GM12878 (cell line): ENCODE results near the gene VPS39. TPM values are rescaled to one million over a fixed set of nuclear protein-coding genes. Genes with fewer than 3 reads are reported as not detected.

Source experiments
- ATAC-seq: fragments of 200-7000 bp; cut with Tn5 transposase; 3 replicates; pipeline ENCODE4 v1.9.1; 2020; ENCODE audit warnings: mild to moderate bottlenecking, moderate library complexity
- BruUV-seq: library from RNA; stranded (reverse); fragments of 400-500 nt; replicated peaks from 2 replicates; lab custom pipeline; 2021; lab: Mats Ljungman, UMichigan
- CTCF ChIA-PET: fragments of 300-600 bp; sonication (Branson Sonifier 250); formaldehyde crosslinking; extraction: SDS; loops from one replicate; lab custom pipeline; 2021; ENCODE audit warnings: inconsistent platforms; lab: Yijun Ruan, JAX
- POLR2A ChIA-PET: fragments of 350-600 bp; formaldehyde crosslinking; extraction: SDS; loops from one replicate; lab custom pipeline; 2021; ENCODE audit warnings: inconsistent platforms; lab: Charles Lee
- RAD21 ChIA-PET: fragments of 300-600 bp; sonication (Branson Sonifier 250); formaldehyde crosslinking; loops from one replicate; lab custom pipeline; 2023; ENCODE audit warnings: antibody characterized with exemption; ENCODE audit not compliant: unreplicated experiment; lab: Charles Lee
- SMC1A ChIA-PET: fragments of 300-600 bp; sonication (Branson Sonifier 250); formaldehyde crosslinking; loops from one replicate; lab custom pipeline; 2023; ENCODE audit not compliant: unreplicated experiment, uncharacterized antibody; lab: Charles Lee
- DNase-seq: peaks from one replicate; pipeline ENCODE4 v3.0.0-alpha.2; 2011; ENCODE audit warnings: low read depth, low spot score
- FAIRE-seq: peaks from 3 replicates; lab custom pipeline; 2011; peaks lifted over from hg19 to GRCh38; lab: Jason Lieb, UNC
- H2AFZ ChIP-seq: 2 replicates; pipeline ENCODE4 v1.6.0; 2011; ENCODE audit warnings: low read depth, low read length, control low read depth; ENCODE audit not compliant: control insufficient read depth
- H3K27ac ChIP-seq: 2 replicates; pipeline ENCODE4 v1.5.1; 2011; ENCODE audit warnings: control low read depth; ENCODE audit not compliant: control insufficient read depth, insufficient read depth
- H3K27me3 ChIP-seq, 2 experiments: replicated peaks in 1 of 2; 2 replicates each; pipeline versions ENCODE4 v1.6.0 to v1.6.1; 2011; ENCODE audit warnings: low read length in 1 of 2; ENCODE audit not compliant: control insufficient read depth in 2 of 2, insufficient read depth in 2 of 2
- H3K36me3 ChIP-seq, 2 experiments: 2 replicates each; pipeline ENCODE4 v1.5.1; 2011; ENCODE audit warnings: low read length in 1 of 2; ENCODE audit not compliant: control insufficient read depth in 2 of 2, insufficient read depth in 2 of 2
- H3K4me1 ChIP-seq: 2 replicates; pipeline ENCODE4 v1.6.1; 2011; ENCODE audit warnings: mild to moderate bottlenecking, low read length, moderate library complexity, mixed read lengths; ENCODE audit not compliant: control insufficient read depth, insufficient read depth
- H3K4me2 ChIP-seq: 2 replicates; pipeline ENCODE4 v1.6.0; 2011; ENCODE audit warnings: control low read depth; ENCODE audit not compliant: control insufficient read depth, insufficient read depth
- H3K4me3 ChIP-seq: fragments of 200-600 bp; sonication (generic); 2 replicates; pipeline ENCODE4 v1.5.1; 2016
- H3K79me2 ChIP-seq: 2 replicates; pipeline ENCODE4 v1.6.0; 2011; ENCODE audit warnings: low read length; ENCODE audit not compliant: control insufficient read depth, insufficient read depth
- H3K9ac ChIP-seq: 2 replicates; pipeline ENCODE4 v1.8.0; 2011; ENCODE audit warnings: low read length, control low read depth, mixed read lengths; ENCODE audit not compliant: control insufficient read depth, insufficient read depth
- H3K9me3 ChIP-seq: replicated peaks from 3 replicates; pipeline ENCODE4 v1.5.1; 2011; ENCODE audit warnings: mild to moderate bottlenecking, low read length; ENCODE audit not compliant: control insufficient read depth, insufficient read depth
- H4K20me1 ChIP-seq: 2 replicates; pipeline ENCODE4 v1.6.0; 2011; ENCODE audit not compliant: control insufficient read depth, insufficient read depth
- CREB1 ChIP-seq: IDR thresholded peaks from 2 replicates; pipeline ENCODE4 v1.6.1; 2012; ENCODE audit warnings: low read depth, mild to moderate bottlenecking, inconsistent platforms
- CREM ChIP-seq: IDR thresholded peaks from 2 replicates; pipeline ENCODE4 v1.6.1; 2014; ENCODE audit warnings: antibody characterized with exemption, low read depth
- DPF2 ChIP-seq: fragments of 450-650 bp; IDR thresholded peaks from 2 replicates; pipeline ENCODE4 v1.6.1; 2017; ENCODE audit warnings: mild to moderate bottlenecking
- HCFC1 ChIP-seq: fragments of 150-350 bp; IDR thresholded peaks from 2 replicates; pipeline ENCODE4 v1.6.1; 2014; ENCODE audit warnings: low read length
- KDM1A ChIP-seq: fragments of 200-600 bp; sonication (generic); IDR thresholded peaks from 2 replicates; pipeline ENCODE4 v1.6.1; 2016; ENCODE audit warnings: borderline replicate concordance
- KLF5 ChIP-seq: fragments of 450-650 bp; IDR thresholded peaks from 2 replicates; pipeline ENCODE4 v1.6.1; 2014; ENCODE audit warnings: mild to moderate bottlenecking; ENCODE audit not compliant: partially characterized antibody
- MEF2A ChIP-seq: IDR thresholded peaks from 2 replicates; pipeline ENCODE4 v1.6.1; 2011; ENCODE audit warnings: low read depth, mild to moderate bottlenecking, low read length, moderate library complexity; ENCODE audit not compliant: insufficient read depth
- POLR2A ChIP-seq: IDR thresholded peaks from 2 replicates; pipeline ENCODE4 v1.6.1; 2011; ENCODE audit warnings: low read depth, mild to moderate bottlenecking, low read length
- POLR2AphosphoS2 ChIP-seq: IDR thresholded peaks from 2 replicates; pipeline ENCODE4 v1.6.1; 2011; ENCODE audit warnings: low read depth, mild to moderate bottlenecking, low read length, improper control_type of control experiment, moderate library complexity
- REST ChIP-seq: IDR thresholded peaks from 2 replicates; pipeline ENCODE4 v1.6.1; 2012; ENCODE audit warnings: mild to moderate bottlenecking, low read depth, low read length
- SREBF1 ChIP-seq: IDR thresholded peaks from 2 replicates; pipeline ENCODE4 v1.6.1; 2012; ENCODE audit warnings: mild to moderate bottlenecking, low read length
- WGBS: methylation state at CpG from one replicate; pipeline ENCODE4 v1.1.6; 2016; ENCODE audit warnings: low lambda C conversion rate; ENCODE audit not compliant: insufficient replicate concordance, insufficient coverage; ENCODE audit errors: missing lambda C conversion rate; 5-methylcytosine and 5-hydroxymethylcytosine counted together
- in situ Hi-C: fragments of 300-500 bp; cut with MboI; formaldehyde crosslinking; loops from 9 replicates; pipeline ENCODE4 v1.14.3; 2018; ENCODE audit warnings: mixed read lengths
- intact Hi-C: fragments of 100-400 bp; cut with micrococcal nuclease; formaldehyde crosslinking; loops from one replicate; pipeline ENCODE4 v1.14.2; 2022; ENCODE audit not compliant: unreplicated experiment
- polyA plus RNA-seq, 11 experiments: library from polyadenylated mRNA; depleted of rRNA in 4 of 11; unstranded in 6 of 11; stranded (reverse) in 5 of 11; fragments of >200 nt; fragmentation: Nextera tagmentation in 4 of 11; fragmentation: Illumina TruSeq in 1 of 11; extraction: Ambion mirVana in 4 of 11; extraction: Trizol in 1 of 11; gene quantifications; 1 replicate in 1 of 11; 2 replicates in 10 of 11; pipeline versions ENCODE4 v1.2.1 to v1.2.3, GENCODE V29; 2011 to 2016; ENCODE audit warnings: inconsistent platforms in 2 of 11, missing spikeins in 2 of 11, low read depth in 1 of 11
- total RNA-seq, 4 experiments: library from RNA; depleted of rRNA in 3 of 4; stranded (reverse); fragments of >200 nt in 3 of 4; fragmentation: Illumina TruSeq in 1 of 4; extraction: Trizol in 1 of 4; gene quantifications; 2 replicates each; pipeline versions ENCODE4 v1.2.1 to v1.2.3, GENCODE V29; 2013 to 2021

VPS39 gene
- total and polyA plus RNA-seq, 10 of the 15 experiments (the other 5 are each of a cell fraction or from before 2014, with no cell fraction given), result 4.9 to 50.0 (median 36.2) TPM

- Histone ChIP-seq H3K79me2 (no peaks in the 10 kb centered on the region), H3K4me3 (no peak overlapping the region), H3K9me3 (no peaks in the 10 kb centered on the region), H3K27me3 (no peaks in the 10 kb centered on the region), H3K4me2 (no peak overlapping the region), H3K4me1 (no peaks in the 10 kb centered on the region), H2AFZ (no peak overlapping the region), H3K36me3 (peaks cover 0 to 3% of the 10 kb centered on the region in 2 experiments; a peak in 3 of 4 replicates), H3K27ac (no peak overlapping the region), H3K9ac (no peak overlapping the region), H4K20me1 (no peaks in the 10 kb centered on the region)
- CTCF ChIA-PET, result no interaction called here
- TF ChIP-seq KLF5, result no peak
- DNase-seq, result no peak
- intact Hi-C loops, result no loop called here
- no TSS peak for BruUV-seq
- no peak for ATAC-seq
- POLR2A ChIA-PET, result no interaction called here
- 99% methylated on average over 5 of the region's 5 CpGs for WGBS
- in situ Hi-C loops, result no loop called here
- RAD21 ChIA-PET, result interaction anchor here (0.6 kb wide), 1 partner anchor 585 kb away, joined by 3 read pairs; no protein-coding TSS in a partner anchor
- no peak for FAIRE-seq
- SMC1A ChIA-PET, result interaction anchor here (0.7 to 1.8 kb wide), 3 partner anchors 19 to 117 kb away, joined by 3 to 6 read pairs (median 3); partner anchors contain the start of gene VPS39
Measured at GRCh38 chr15:42226648-42227047, 18.5 kb upstream of the VPS39 start.

GRCh38 chr15:42220216-42220615 is 12.1 kb upstream of the VPS39 start:
- H3K4me3 ChIP-seq, result no peak overlapping the region
- H4K20me1 ChIP-seq, result no peaks in the 10 kb centered on the region
- H3K9me3 ChIP-seq, result no peaks in the 10 kb centered on the region
- DNase-seq (no peak), ATAC-seq (no peak), FAIRE-seq (no peak)
- no peak overlapping the region for H3K9ac ChIP-seq
- TF ChIP-seq KDM1A (no peak), HCFC1 (no peak), POLR2AphosphoS2 (no peak), MEF2A (no peak), DPF2 (no peak), SREBF1 (no peak), CREB1 (no peak), REST (no peak), POLR2A (no peak), CREM (no peak)
- H3K27me3 ChIP-seq, result no peaks in the 10 kb centered on the region
- no peak overlapping the region for H3K27ac ChIP-seq
- H3K4me1 ChIP-seq, result no peaks in the 10 kb centered on the region; the same call in 1 of the 2 replicates
- 50% methylated on average over 2 of the region's 2 CpGs for WGBS
- intact Hi-C loops, result no loop called here
- in situ Hi-C loops, result no loop called here
- no peak overlapping the region for H2AFZ ChIP-seq
- CTCF ChIA-PET, result interaction anchor here (0.6 to 2.0 kb wide), 5 partner anchors 8 to 165 kb away, joined by 3 to 7 read pairs (median 5); partner anchors contain the start of gene VPS39
- POLR2A ChIA-PET, result interaction anchor here (0.6 to 2.4 kb wide), 2 partner anchors 13 to 20 kb away, joined by 3 to 7 read pairs; partner anchors contain the start of gene VPS39
- H3K4me2 ChIP-seq, result no peak overlapping the region
- BruUV-seq, result no TSS peak
- H3K79me2 ChIP-seq, result no peaks in the 10 kb centered on the region
- RAD21 ChIA-PET, result interaction anchor here (0.9 to 1.5 kb wide), 3 partner anchors 8 to 165 kb away, joined by 3 to 4 read pairs (median 3); partner anchors contain the start of gene VPS39
- SMC1A ChIA-PET, result interaction anchor here (1.1 to 2.7 kb wide), 5 partner anchors 8 to 165 kb away, joined by 3 to 8 read pairs (median 6); partner anchors contain the start of gene VPS39
- peaks cover 0 to 3% of the 10 kb centered on the region in 2 experiments; a peak in 2 of 4 replicates for H3K36me3 ChIP-seq
